T-helper 1 cell treated with Interleukin-12 subunit alpha and Interleukin-12 subunit beta and Interleukin-4 antibody, amounts not matched to agents 30 ng/mL and 1 ng/mL, for 36 hours (primary cell): ENCODE data around the gene PKIB. TPM values are rescaled to one million over a fixed set of nuclear protein-coding genes. Genes with fewer than 3 reads are reported as not detected.

Experiments
- total RNA-seq: library from RNA; stranded (reverse); gene quantifications from 2 replicates; pipeline ENCODE4 v1.2.3, GENCODE V29; 2022

PKIB gene
- total RNA-seq, 1 donor from 2014 or later = 0.39 TPM

Other genes with a start within 250 kb of the PKIB start
- gene HSF2, start 210.8 kb upstream of the PKIB start, total RNA-seq = 10.6 and 12.6 TPM in 2 replicates
- 66.1 and 66.6 TPM in 2 replicates for gene SERINC1, start 138.6 kb upstream of the PKIB start, total RNA-seq
- not detected in 2 replicates for gene FABP7, start 169.3 kb downstream of the PKIB start, total RNA-seq
- gene SMPDL3A, start 178.9 kb downstream of the PKIB start, total RNA-seq = 1.0 and 2.1 TPM in 2 replicates